Muscle of leg (tissue), 11 donors: ENCODE measurements around the gene KDSR. TPM values are rescaled to one million over a fixed set of nuclear protein-coding genes. Genes with fewer than 3 reads are reported as not detected.
A peak's percentile ranks its signal among the peaks of the same experiment; 100 is the strongest.

Source experiments
- DNase-seq: peaks from one replicate; pipeline ENCODE4 v3.0.0; 2013
- H3K27ac ChIP-seq: one replicate; pipeline ENCODE4 v1.5.1; 2013; ENCODE audit warnings: mild to moderate bottlenecking, low read length, control low read depth
- H3K27me3 ChIP-seq: one replicate; pipeline ENCODE4 v1.6.1; 2013; ENCODE audit warnings: low read length; ENCODE audit not compliant: control insufficient read depth, insufficient read depth
- H3K36me3 ChIP-seq: one replicate; pipeline ENCODE4 v1.6.1; 2013; ENCODE audit warnings: low read length; ENCODE audit not compliant: control insufficient read depth, insufficient read depth
- H3K4me1 ChIP-seq: one replicate; pipeline ENCODE4 v1.6.1; 2013; ENCODE audit warnings: low read length; ENCODE audit not compliant: control insufficient read depth, insufficient read depth
- H3K4me3 ChIP-seq: one replicate; pipeline ENCODE4 v1.5.1; 2013; ENCODE audit warnings: low read length, control low read depth
- H3K9me3 ChIP-seq: replicated peaks from 2 replicates; pipeline ENCODE4 v1.6.1; 2013; ENCODE audit warnings: low read depth, low read length; ENCODE audit not compliant: control insufficient read depth
- WGBS: methylation state at CpG from one replicate; pipeline ENCODE4 v1.1.5; 2013; ENCODE audit warnings: missing lambda C conversion rate; ENCODE audit not compliant: insufficient coverage; 5-methylcytosine and 5-hydroxymethylcytosine counted together
- polyA plus RNA-seq, 8 donors: library from polyadenylated mRNA; unstranded; fragments of 120-200 nt; gene quantifications; one replicate each; pipeline versions ENCODE4 v1.2.1 to v1.2.3, GENCODE V29; 2013; ENCODE audit warnings: inconsistent platforms in 1 of 8, low replicate concordance in 1 of 8; ENCODE audit not compliant: insufficient read length in 8 of 8, insufficient read depth in 1 of 8
- total RNA-seq: library from RNA; stranded (reverse); fragments of 120-200 nt; gene quantifications from one replicate; pipeline ENCODE4 v1.2.4, GENCODE V29; 2013

The KDSR gene
- total and polyA plus RNA-seq, 9 donors: 13.9 to 34.7 (median 24.7) TPM

- no CpG with 5 or more reads among the region's 1 CpG for WGBS
- peaks cover 44% of the 10 kb centered on the region for H3K36me3 ChIP-seq
- H3K4me1 ChIP-seq: no peaks in the 10 kb centered on the region
- no peak overlapping the region for H3K27ac ChIP-seq
- H3K4me3 ChIP-seq: no peak overlapping the region
- DNase-seq: no peak
- H3K27me3 ChIP-seq: no peaks in the 10 kb centered on the region
- H3K9me3 ChIP-seq: no peaks in the 10 kb centered on the region
Observed at GRCh38 chr18:63397349-63397748, 30.3 kb upstream of the KDSR start.

GRCh38 chr18:63395503-63395902 is 28.5 kb upstream of the KDSR start:
- H3K4me3 ChIP-seq: no peak overlapping the region
- WGBS: no CpG with 5 or more reads among the region's 1 CpG
- H3K27ac ChIP-seq: no peak overlapping the region
- no peak for DNase-seq
- H3K4me1 ChIP-seq: no peaks in the 10 kb centered on the region
- no peaks in the 10 kb centered on the region for H3K27me3 ChIP-seq
- no peaks in the 10 kb centered on the region for H3K9me3 ChIP-seq
- H3K36me3 ChIP-seq: peaks cover 36% of the 10 kb centered on the region

- Histone ChIP-seq H3K36me3 (peaks cover 37% of the 10 kb centered on the region), H3K27ac (no peak overlapping the region)
- no CpG with 5 or more reads among the region's 3 CpGs for WGBS
Observed at GRCh38 chr18:63394954-63395353, 27.9 kb upstream of the KDSR start.

DNA sequence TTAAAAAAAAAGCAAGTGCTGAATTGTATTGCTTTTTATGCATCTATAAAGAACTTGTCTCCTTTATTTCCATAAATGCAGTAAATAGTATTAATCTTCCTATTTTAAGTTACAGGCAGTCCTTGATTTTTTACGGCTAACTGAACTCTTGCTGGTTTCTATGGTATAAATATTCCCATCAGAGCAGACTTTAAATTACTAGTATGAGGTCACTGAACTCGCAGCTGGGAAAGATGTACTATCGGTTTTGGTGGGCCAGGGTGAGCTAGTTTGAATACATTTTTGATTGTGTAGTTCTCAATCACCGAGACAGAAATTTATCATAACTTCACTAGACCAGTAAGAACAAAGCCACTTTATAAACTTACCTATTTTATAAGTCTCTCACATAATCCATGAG is 20.9 kb upstream of the KDSR start:
- no peak overlapping the region for H3K27ac ChIP-seq
- peaks cover 2% of the 10 kb centered on the region for H3K9me3 ChIP-seq
- peaks cover 10% of the 10 kb centered on the region for H3K36me3 ChIP-seq
- H3K27me3 ChIP-seq: no peaks in the 10 kb centered on the region
- peak; percentile 51 for DNase-seq
- WGBS: 20% methylated on average over 1 of the region's 4 CpGs
- H3K4me3 ChIP-seq: no peak overlapping the region
- H3K4me1 ChIP-seq: no peaks in the 10 kb centered on the region

More at GRCh38 chr18:63394954-63395353, 27.9 kb upstream of the KDSR start:
- no peaks in the 10 kb centered on the region for H3K4me1 ChIP-seq
- no peaks in the 10 kb centered on the region for H3K27me3 ChIP-seq
- no peak overlapping the region for H3K4me3 ChIP-seq
- no peaks in the 10 kb centered on the region for H3K9me3 ChIP-seq
- no peak for DNase-seq

DNA sequence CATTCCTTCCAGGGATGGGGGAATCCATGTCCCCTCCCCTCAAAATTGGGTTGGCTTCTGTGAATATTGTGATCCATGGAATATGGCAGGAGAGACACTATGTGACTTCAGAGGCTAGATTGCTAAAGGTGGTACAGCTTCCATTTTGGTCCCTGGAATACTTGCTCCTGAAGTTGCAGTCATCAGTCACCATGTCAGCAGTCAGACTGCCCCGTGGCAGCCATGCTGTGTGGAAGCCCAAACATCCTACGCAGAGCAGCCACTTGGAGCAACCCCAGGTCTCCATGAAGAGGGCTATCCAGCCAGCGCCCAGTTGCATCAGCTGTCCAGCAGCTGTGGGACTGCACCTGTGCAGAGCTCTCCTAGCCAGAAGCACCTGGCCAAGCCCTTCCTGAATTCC is 15.8 kb upstream of the KDSR start:
- 100% methylated on average over 1 of the region's 3 CpGs for WGBS
- Histone ChIP-seq H3K36me3 (peaks cover 5% of the 10 kb centered on the region), H3K27me3 (no peaks in the 10 kb centered on the region), H3K9me3 (peaks cover 4% of the 10 kb centered on the region), H3K27ac (no peak overlapping the region), H3K4me1 (no peaks in the 10 kb centered on the region), H3K4me3 (no peak overlapping the region)
- DNase-seq: no peak

DNA sequence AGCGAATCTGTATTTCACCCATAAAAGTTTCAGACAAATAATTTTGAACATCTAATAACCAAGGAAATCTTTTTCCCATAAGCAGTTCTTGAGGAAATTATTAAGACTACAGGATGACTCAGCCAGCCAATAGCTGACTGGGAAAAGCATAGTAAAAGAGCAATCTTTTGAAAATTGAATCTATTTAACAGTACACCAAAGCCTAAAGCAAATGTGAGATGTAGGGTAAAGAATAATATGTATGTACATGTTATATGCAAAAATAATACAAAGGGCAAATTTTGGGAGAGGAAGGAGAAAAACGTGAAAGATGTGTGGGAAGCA is 12.6 kb upstream of the KDSR start:
- no CpG with 5 or more reads among the region's 2 CpGs for WGBS
- H3K27ac ChIP-seq: no peak overlapping the region
- peaks cover 5% of the 10 kb centered on the region for H3K36me3 ChIP-seq

GRCh38 chr18:63378919-63379638 is 12.1 kb upstream of the KDSR start:
- Histone ChIP-seq H3K4me3 (no peak overlapping the region), H3K36me3 (peaks cover 5% of the 10 kb centered on the region), H3K27ac (no peak overlapping the region), H3K4me1 (no peaks in the 10 kb centered on the region), H3K27me3 (no peaks in the 10 kb centered on the region), H3K9me3 (peaks cover 7% of the 10 kb centered on the region)
- DNase-seq: no peak
- WGBS: no CpG with 5 or more reads among the region's 4 CpGs

More for the DNA sequence above, 12.6 kb upstream of the KDSR start:
- no peak overlapping the region for H3K4me3 ChIP-seq
- no peaks in the 10 kb centered on the region for H3K4me1 ChIP-seq
- no peak for DNase-seq
- H3K27me3 ChIP-seq: no peaks in the 10 kb centered on the region
- peaks cover 7% of the 10 kb centered on the region for H3K9me3 ChIP-seq

GRCh38 chr18:63377275-63377980 is 10.4 kb upstream of the KDSR start:
- Histone ChIP-seq H3K4me1 (no peaks in the 10 kb centered on the region), H3K4me3 (no peak overlapping the region), H3K36me3 (no peaks in the 10 kb centered on the region), H3K27me3 (no peaks in the 10 kb centered on the region), H3K27ac (no peak overlapping the region), H3K9me3 (peaks cover 2% of the 10 kb centered on the region)
- 71% methylated on average over 1 of the region's 2 CpGs for WGBS
- DNase-seq: no peak

- no peaks in the 10 kb centered on the region for H3K36me3 ChIP-seq
- H3K27ac ChIP-seq: no peak overlapping the region
- no peak overlapping the region for H3K4me3 ChIP-seq
- H3K4me1 ChIP-seq: no peaks in the 10 kb centered on the region
- DNase-seq: no peak
- WGBS: no CpG with 5 or more reads among the region's 2 CpGs
- no peaks in the 10 kb centered on the region for H3K27me3 ChIP-seq
- peaks cover 2% of the 10 kb centered on the region for H3K9me3 ChIP-seq
Observed at GRCh38 chr18:63376538-63376937, 9.5 kb upstream of the KDSR start.

DNA sequence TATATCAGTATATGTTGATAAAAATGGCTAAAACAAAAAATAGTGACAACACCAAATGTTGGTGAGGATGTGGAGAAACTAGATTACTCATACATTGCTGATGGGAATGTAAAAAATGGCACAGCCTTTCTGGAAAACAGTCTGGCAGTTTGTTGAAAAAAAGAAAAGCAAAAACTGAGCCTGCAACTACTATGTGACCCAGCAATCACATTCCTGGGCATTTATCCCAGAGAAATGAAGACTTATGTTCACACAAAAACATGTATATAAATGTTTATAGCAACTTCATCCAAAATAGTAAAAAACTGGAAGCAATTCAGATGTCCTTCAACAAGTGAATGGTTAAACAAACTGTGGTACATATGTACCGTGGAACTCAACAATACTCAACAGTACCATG is 7.5 kb upstream of the KDSR start:
- Histone ChIP-seq H3K9me3 (peaks cover 2% of the 10 kb centered on the region), H3K27ac (no peak overlapping the region), H3K4me3 (no peak overlapping the region), H3K36me3 (no peaks in the 10 kb centered on the region), H3K4me1 (no peaks in the 10 kb centered on the region), H3K27me3 (no peaks in the 10 kb centered on the region)
- peak; percentile 87 for DNase-seq
- no CpG with 5 or more reads among the region's 1 CpG for WGBS
